ENCODE data around the gene ZNF217. TPM values are rescaled to one million over a fixed set of nuclear protein-coding genes. Genes with fewer than 3 reads are reported as not detected.

ZNF217 gene
- total and polyA plus RNA-seq, 9 of the 15 experiments (the other 6 are each of a cell fraction or from before 2014, with no cell fraction given), result 3.0 to 41.8 (median 16.8) TPM

GRCh38 chr20:53597521-53598120, 4.0 kb upstream of the ZNF217 start:
- H3K4me2 ChIP-seq (ENCODE audit: insufficient read depth, low read length), result no peak overlapping the region
- ATAC-seq (no peak), FAIRE-seq (no peak), DNase-seq (ENCODE audit: extremely low read depth in 1 of 4, low spot score in 3 of 4) (no peak)
- TF ChIP-seq NCOA1 (IDR thresholded peaks at IDR 0.05; ENCODE audit: low read depth) (no peak), ZBTB11 (CRISPR knock-in tag; IDR thresholded peaks at IDR 0.05) (peak in 1 of 3 experiments; percentile 85; a peak in 1 of 6 replicates)
- H3K9ac ChIP-seq (ENCODE audit: insufficient read depth in 1 of 2, low read depth in 2 of 2, low read length in 2 of 2), result no peak overlapping the region
- H4K20me1 ChIP-seq (replicated peaks; ENCODE audit: control insufficient read depth, insufficient read depth, low read length), result no peaks in the 10 kb centered on the region
- ChIA-PET CTCF (ENCODE audit: low intra/inter-chr PET ratio) (no interaction called here), POLR2A (interaction anchor here (1.2 to 2.8 kb wide), 5 partner anchors 9 to 172 kb away, joined by 3 to 19 read pairs (median 6); no protein-coding TSS in a partner anchor)
- no peak overlapping the region for H2AFZ ChIP-seq (ENCODE audit: low read depth, low read length)
- WGBS (ENCODE audit: insufficient coverage, low coverage, missing lambda C conversion rate), result 47% methylated on average over 4 of the region's 4 CpGs
- in situ Hi-C loops (cut with MboI), result no loop called here
- peaks cover 22 to 30% of the 10 kb centered on the region in 2 experiments; a peak in 4 of 5 replicates for H3K4me1 ChIP-seq (replicated peaks in 1 of 2; ENCODE audit: control insufficient read depth in 2 of 2, insufficient read depth in 2 of 2, low read length in 2 of 2)
- H3K4me3 ChIP-seq, result no peak overlapping the region
- no peaks in the 10 kb centered on the region for H3K9me3 ChIP-seq (replicated peaks; ENCODE audit: control insufficient read depth, insufficient read depth, low read depth, low read length)
- peaks cover 78% of the 10 kb centered on the region for H3K79me2 ChIP-seq (ENCODE audit: control insufficient read depth, insufficient read depth, low read length)
- no peak overlapping the region; the same call in 2 of the 3 replicates for H3K27ac ChIP-seq (ENCODE audit: extremely low read depth, low read depth, low read length)
- no peaks in the 10 kb centered on the region for H3K27me3 ChIP-seq (ENCODE audit: control insufficient read depth in 2 of 2, insufficient read depth in 2 of 2, low read length in 2 of 2)
- intact Hi-C loops (cut with micrococcal nuclease), result no loop called here
- no peaks in the 10 kb centered on the region for H3K9me1 ChIP-seq (ENCODE audit: control insufficient read depth, insufficient read depth, low read length)
- BruUV-seq (replicated peaks), result no TSS peak
- peaks cover 8% of the 10 kb centered on the region; the same call in 2 of the 3 replicates for H3K36me3 ChIP-seq (ENCODE audit: control insufficient read depth, insufficient read depth, low read length)
